SK-MEL-5 (cell line): ENCODE data around the gene ANXA6. TPM values are rescaled to one million over a fixed set of nuclear protein-coding genes. Genes with fewer than 3 reads are reported as not detected.

ENCODE experiments used
- DNase-seq: peaks from one replicate; pipeline ENCODE4 v3.0.0-alpha.2; 2016; ENCODE audit warnings: low read depth, low spot score
- in situ Hi-C: cut with HindIII; loops from 2 replicates; pipeline ENCODE4 v1.10.0; 2016; ENCODE audit warnings: low sequenced_read_pairs, high pct_unique_total_duplicates, low pct_unique_long_range_greater_than_20kb
- total RNA-seq: library from RNA; depleted of rRNA; stranded (reverse); fragments of >200 nt; shearing (Covaris generic); gene quantifications from 2 replicates; pipeline ENCODE4 v1.2.3, GENCODE V29; 2014

ANXA6 gene
- total RNA-seq, 1 experiment from 2014 or later, result 88.4 TPM

GRCh38 chr5:151082282-151082902, 75.2 kb downstream of the ANXA6 start:
- DNase-seq, result peak; percentile 29
- in situ Hi-C loops, result no loop called here

GRCh38 chr5:151081431-151082281, 75.9 kb downstream of the ANXA6 start:
- DNase-seq, result peak; percentile 38
- in situ Hi-C loops, result no loop called here

- DNase-seq, result peak; percentile 77
- in situ Hi-C loops, result no loop called here
Observed at GRCh38 chr5:151080613-151081430, 76.8 kb downstream of the ANXA6 start, which contains the start of gene TNIP1. TNIP1 (minus strand) TSS chr5:151081034; CDS start chr5:151065095, 15,939 bp downstream.

- DNase-seq, result no peak
- in situ Hi-C loops, result no loop called here
Observed at GRCh38 chr5:151079838-151080612, 77.6 kb downstream of the ANXA6 start.

- DNase-seq, result no peak
- in situ Hi-C loops, result no loop called here
Observed at GRCh38 chr5:151078490-151079262, 78.9 kb downstream of the ANXA6 start.

- in situ Hi-C loops, result no loop called here
- no peak for DNase-seq
Observed at GRCh38 chr5:151077967-151078366, 79.6 kb downstream of the ANXA6 start.

- in situ Hi-C loops, result no loop called here
- DNase-seq, result no peak
Observed at GRCh38 chr5:151077419-151077818, 80.2 kb downstream of the ANXA6 start.

GRCh38 chr5:151076616-151077015, 81.0 kb downstream of the ANXA6 start:
- no peak for DNase-seq
- in situ Hi-C loops, result no loop called here

GRCh38 chr5:151075698-151076331, 81.8 kb downstream of the ANXA6 start:
- in situ Hi-C loops, result no loop called here
- DNase-seq, result no peak

GRCh38 chr5:151074557-151074956, 83.0 kb downstream of the ANXA6 start:
- no peak for DNase-seq
- in situ Hi-C loops, result no loop called here

GRCh38 chr5:151073280-151073679, 84.3 kb downstream of the ANXA6 start:
- in situ Hi-C loops, result no loop called here
- no peak for DNase-seq

- DNase-seq, result no peak
- in situ Hi-C loops, result no loop called here
Observed at GRCh38 chr5:151072630-151073025, 85.0 kb downstream of the ANXA6 start.

- no peak for DNase-seq
- in situ Hi-C loops, result no loop called here
Observed at GRCh38 chr5:151071848-151072629, 85.5 kb downstream of the ANXA6 start.

- in situ Hi-C loops, result no loop called here
- no peak for DNase-seq
Observed at GRCh38 chr5:151071021-151071420, 86.6 kb downstream of the ANXA6 start.

GRCh38 chr5:151070449-151070848, 87.1 kb downstream of the ANXA6 start:
- no peak for DNase-seq
- in situ Hi-C loops, result no loop called here
